SK-N-SH treated with all-trans-retinoic acid at 6 μM for 48 hours (cell line): Measurements from ENCODE around the gene GINS1.

Source experiments
- BACH2 ChIP-seq: fragments of 250-450 bp; sonication (Bioruptor Pico); IDR thresholded peaks from 2 replicates; pipeline ENCODE4 v1.9.0; 2021; ENCODE audit warnings: mild to moderate bottlenecking, borderline replicate concordance
- CSDC2 ChIP-seq: fragments of 250-450 bp; sonication (Bioruptor Pico); IDR thresholded peaks from 2 replicates; pipeline ENCODE4 v1.5.0; 2020; ENCODE audit warnings: mild to moderate bottlenecking, moderate library complexity
- TOX ChIP-seq: fragments of 250-450 bp; sonication (Bioruptor Pico); IDR thresholded peaks from 2 replicates; pipeline ENCODE4 v1.8.0; 2021; ENCODE audit warnings: mild to moderate bottlenecking, moderate library complexity, borderline replicate concordance
- ZC3H10 ChIP-seq: fragments of 250-450 bp; sonication (Bioruptor Pico); IDR thresholded peaks from 2 replicates; pipeline ENCODE4 v1.5.1; 2021; ENCODE audit warnings: mild to moderate bottlenecking, moderate library complexity
- ZNF70 ChIP-seq: fragments of 450-650 bp; formaldehyde crosslinking; IDR thresholded peaks from 2 replicates; pipeline ENCODE4 v1.5.0; 2020; ENCODE audit warnings: mild to moderate bottlenecking, moderate library complexity

DNA sequence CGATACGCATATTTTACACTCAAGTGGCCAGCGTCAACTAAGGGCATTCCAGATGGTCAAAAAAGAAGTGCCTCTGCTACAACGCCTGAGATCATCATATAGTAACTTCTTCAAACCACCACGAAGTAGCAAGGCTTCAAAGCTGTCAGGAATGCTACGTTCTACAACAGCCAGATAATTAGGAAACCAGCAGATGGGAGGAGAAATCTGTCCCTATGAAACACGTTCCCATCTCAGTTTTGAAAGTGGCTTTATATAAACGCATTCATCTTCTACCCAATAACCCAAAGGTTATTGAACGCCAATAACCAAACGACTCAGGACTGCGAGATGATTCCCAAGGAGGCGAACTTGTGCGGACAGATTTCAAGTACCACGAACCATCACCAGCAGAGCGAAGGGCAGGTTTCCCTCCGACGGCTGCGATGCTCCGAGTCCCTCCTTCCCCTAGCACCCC lies 18.0 kb upstream of the GINS1 start:
- no peak for TF ChIP-seq CSDC2 (CRISPR knock-in tag)
- no peak for TF ChIP-seq TOX
- TF ChIP-seq ZC3H10 (CRISPR knock-in tag) = no peak
- no peak for TF ChIP-seq ZNF70
- TF ChIP-seq BACH2 (CRISPR knock-in tag) = no peak
